Upper lobe of left lung (tissue), 6 donors: ENCODE results near the gene KCTD1. TPM values are rescaled to one million over a fixed set of nuclear protein-coding genes. Genes with fewer than 3 reads are reported as not detected.

Experiments used
- ATAC-seq, 2 donors: fragments of 200-7000 bp; cut with Tn5 transposase; one replicate each; pipeline ENCODE4 v1.9.1; 2022; ENCODE audit warnings: mild to moderate bottlenecking in 2 of 2, moderate library complexity in 2 of 2; ENCODE audit not compliant: low FRiP score in 2 of 2
- DNase-seq, 2 donors: peaks; one replicate each; pipeline ENCODE4 v3.0.0-alpha.2; 2019 to 2020
- H3K27ac ChIP-seq, 4 donors: fragments of 200-600 bp; sonication (generic); one replicate each; pipeline ENCODE4 v1.5.1; 2016 to 2019
- H3K27me3 ChIP-seq, 4 donors: fragments of 200-600 bp; sonication (generic); one replicate each; pipeline ENCODE4 v1.5.1; 2017 to 2019
- H3K36me3 ChIP-seq, 4 donors: fragments of 200-600 bp; sonication (generic); one replicate each; pipeline ENCODE4 v1.5.1; 2016 to 2019
- H3K4me1 ChIP-seq, 4 donors: fragments of 200-600 bp; sonication (generic); one replicate each; pipeline ENCODE4 v1.5.1; 2018 to 2019
- H3K4me3 ChIP-seq, 4 donors: fragments of 200-600 bp; sonication (generic); one replicate each; pipeline ENCODE4 v1.5.1; 2017 to 2019; ENCODE audit warnings: mild to moderate bottlenecking in 2 of 4, moderate library complexity in 1 of 4
- H3K9me3 ChIP-seq, 4 donors: fragments of 200-600 bp; sonication (generic); one replicate each; pipeline ENCODE4 v1.5.1; 2018 to 2019
- CTCF ChIP-seq, 6 experiments: fragments of 450-650 bp in 4 of 6; fragments of 200-600 bp in 2 of 6; sonication (generic) in 2 of 6; IDR thresholded peaks; one replicate each; pipeline ENCODE4 v1.5.1; 2016 to 2019; ENCODE audit warnings: antibody characterized with exemption in 6 of 6
- EP300 ChIP-seq, 4 donors: sonication (generic); formaldehyde crosslinking; IDR thresholded peaks; one replicate each; pipeline ENCODE4 v1.5.1; 2017; ENCODE audit warnings: antibody characterized with exemption in 4 of 4, control low read depth in 2 of 4
- POLR2A ChIP-seq, 4 donors: fragments of 450-650 bp; IDR thresholded peaks; one replicate each; pipeline ENCODE4 v1.5.1; 2016 to 2017; ENCODE audit warnings: antibody characterized with exemption in 4 of 4, mild to moderate bottlenecking in 2 of 4
- POLR2AphosphoS5 ChIP-seq, 2 donors: sonication (generic); formaldehyde crosslinking; IDR thresholded peaks; one replicate each; pipeline ENCODE4 v1.5.1; 2017; ENCODE audit warnings: antibody characterized with exemption in 2 of 2
- WGBS, 2 donors: methylation state at CpG; one replicate each; pipeline ENCODE4 v1.1.5; 2017 to 2018; 5-methylcytosine and 5-hydroxymethylcytosine counted together
- total RNA-seq, 6 donors: library from RNA; depleted of rRNA in 4 of 6; stranded (reverse); fragments of >200 nt in 4 of 6; gene quantifications; one replicate each; pipeline versions ENCODE4 v1.1.0 to v1.2.1, GENCODE V29; 2016 to 2021
- donor health status: DM: no; HTN: no; CAD: no; lungs with moderate emphysema.
- donor health status: DM: no; HTN: yes; CAD: no; lungs with severe emphysema.

KCTD1 gene
- 10 to 100 TPM in 5 of 6 donors, 1 to 10 TPM in 1; 5.8 to 22.3 (median 14.1) TPM for total RNA-seq

GRCh38 chr18:26548415-26549262, at the start of gene KCTD1:
KCTD1 (minus strand) TSS chr18:26548553; CDS start chr18:26548536, 17 bp downstream.
- ATAC-seq (peak; percentile 69 to 81), DNase-seq (peak; percentile 81 to 90)
- TF ChIP-seq POLR2A (IDR thresholded peaks at IDR 0.05), result no peak
- no peak for TF ChIP-seq POLR2AphosphoS5 (IDR thresholded peaks at IDR 0.05)
- TF ChIP-seq CTCF (IDR thresholded peaks at IDR 0.05), result no peak
- no peak for TF ChIP-seq EP300 (IDR thresholded peaks at IDR 0.05)
- Histone ChIP-seq H3K4me1 (peaks cover 32 to 64% (median 36%) of the 10 kb centered on the region in 4 donors), H3K27ac (peak within 1 kb of the TSS; percentile 37 to 79 (median 58)), H3K27me3 (peaks cover 0 to 26% (median 17%) of the 10 kb centered on the region in 4 donors), H3K36me3 (no peaks in the 10 kb centered on the region), H3K4me3 (peak within 1 kb of the TSS; percentile 56 to 85 (median 82)), H3K9me3 (no peaks in the 10 kb centered on the region)
- WGBS, 2 donors, result 0 to 2% methylated on average over 32 to 69 of the region's 88 CpGs

GRCh38 chr18:26593365-26594320, 45.3 kb upstream of the KCTD1 start:
- ATAC-seq (no peak), DNase-seq (no peak)
- H3K4me1 ChIP-seq, result no peaks in the 10 kb centered on the region
- H3K36me3 ChIP-seq, result no peaks in the 10 kb centered on the region
- WGBS, 2 donors, result 74 to 76% methylated on average over 2 of the region's 2 CpGs
- no peak overlapping the region for H3K4me3 ChIP-seq
- TF ChIP-seq CTCF (IDR thresholded peaks at IDR 0.05) (no peak), EP300 (IDR thresholded peaks at IDR 0.05) (no peak), POLR2AphosphoS5 (IDR thresholded peaks at IDR 0.05) (no peak), POLR2A (IDR thresholded peaks at IDR 0.05) (no peak)
- H3K9me3 ChIP-seq, result no peaks in the 10 kb centered on the region
- H3K27me3 ChIP-seq, result no peaks in the 10 kb centered on the region
- no peak overlapping the region for H3K27ac ChIP-seq

GRCh38 chr18:26584745-26585144, 36.4 kb upstream of the KCTD1 start:
- H3K27ac ChIP-seq, result no peak overlapping the region
- no peak for TF ChIP-seq POLR2AphosphoS5 (IDR thresholded peaks at IDR 0.05)
- TF ChIP-seq POLR2A (IDR thresholded peaks at IDR 0.05), result no peak
- no peak for TF ChIP-seq CTCF (IDR thresholded peaks at IDR 0.05)
- TF ChIP-seq EP300 (IDR thresholded peaks at IDR 0.05), result no peak

GRCh38 chr18:26579941-26580618, 31.7 kb upstream of the KCTD1 start:
- Histone ChIP-seq H3K9me3 (no peaks in the 10 kb centered on the region), H3K27ac (peak overlapping the region in 3 of 4 donors; percentile 41 to 75 (median 49)), H3K4me3 (no peak overlapping the region), H3K36me3 (no peaks in the 10 kb centered on the region), H3K4me1 (peaks cover 0 to 11% (median 7%) of the 10 kb centered on the region in 4 donors), H3K27me3 (no peaks in the 10 kb centered on the region)
- DNase-seq, result peak in 1 of 2 donors; percentile 85
- 53 to 63% methylated on average over 6 of the region's 6 CpGs for WGBS, 2 donors
- no peak for TF ChIP-seq CTCF (IDR thresholded peaks at IDR 0.05)
- TF ChIP-seq POLR2AphosphoS5 (IDR thresholded peaks at IDR 0.05), result peak in 1 of 2 donors; percentile 19
- TF ChIP-seq EP300 (IDR thresholded peaks at IDR 0.05), result peak in 1 of 4 donors; percentile 74
- ATAC-seq, result peak; percentile 67 to 89

More at GRCh38 chr18:26584745-26585144, 36.4 kb upstream of the KCTD1 start:
- ATAC-seq, result no peak
- Histone ChIP-seq H3K36me3 (no peaks in the 10 kb centered on the region), H3K27me3 (no peaks in the 10 kb centered on the region), H3K4me3 (no peak overlapping the region), H3K4me1 (peaks cover 0 to 5% (median 2%) of the 10 kb centered on the region in 4 donors), H3K9me3 (no peaks in the 10 kb centered on the region)
- DNase-seq, result no peak
- 96 to 99% methylated on average over 6 of the region's 6 CpGs for WGBS, 2 donors
